Muscle layer of colon (tissue), 2 donors: ENCODE data around the gene ARMC10.
"Not testable (repeated sequence)": the region's sequence is repeated elsewhere in the genome, so short reads cannot be mapped to it uniquely, and the experiment has no call there.

Experiments
- H3K27ac ChIP-seq: one replicate; pipeline ENCODE4 v1.7.0; 2013; ENCODE audit warnings: low read depth, mild to moderate bottlenecking, low read length, moderate library complexity
- H3K27me3 ChIP-seq, 2 donors: one replicate each; pipeline ENCODE4 v1.7.0; 2013; ENCODE audit warnings: low read length in 2 of 2, mild to moderate bottlenecking in 2 of 2; ENCODE audit not compliant: insufficient read depth in 2 of 2, control insufficient read depth in 1 of 2
- H3K36me3 ChIP-seq: one replicate; pipeline ENCODE4 v1.7.0; 2013; ENCODE audit warnings: mild to moderate bottlenecking, low read length; ENCODE audit not compliant: insufficient read depth
- H3K4me1 ChIP-seq: one replicate; pipeline ENCODE4 v1.7.0; 2013; ENCODE audit warnings: mild to moderate bottlenecking, low read length; ENCODE audit not compliant: insufficient read depth
- H3K4me3 ChIP-seq, 2 donors: one replicate each; pipeline ENCODE4 v1.7.0; 2013; ENCODE audit warnings: low read length in 2 of 2, low read depth in 1 of 2, mild to moderate bottlenecking in 1 of 2, moderate library complexity in 1 of 2
- H3K9ac ChIP-seq: one replicate; pipeline ENCODE4 v1.7.0; 2013; ENCODE audit warnings: low read length
- H3K9me3 ChIP-seq: one replicate; pipeline ENCODE4 v1.7.0; 2013; ENCODE audit warnings: mild to moderate bottlenecking, low read length
- donor health status: abdominal sarcoma.
- donor health status: Adenocarcinoma of cecum.

ARMC10 gene

DNA sequence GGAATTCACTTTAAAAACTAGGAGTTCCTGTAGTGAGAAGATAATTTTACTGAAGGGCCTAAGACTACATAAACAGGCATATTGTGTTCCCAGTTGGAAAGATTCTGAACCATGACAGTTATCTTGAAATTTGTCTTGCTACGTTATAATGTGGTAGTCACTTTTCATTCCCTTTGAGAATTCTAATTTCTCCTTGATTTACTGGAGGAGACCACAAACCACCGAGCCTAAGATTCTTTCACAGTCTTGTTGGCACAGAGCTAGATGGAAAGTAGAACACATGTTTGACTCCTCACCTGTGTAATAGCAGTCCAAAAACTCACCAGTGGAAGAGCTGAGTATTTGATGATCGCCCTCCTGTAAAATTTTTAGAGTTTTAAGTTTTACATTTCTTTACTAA, 4.9 kb downstream of the ARMC10 start:
- no peaks in the 10 kb centered on the region for H3K9me3 ChIP-seq
- H3K4me3 ChIP-seq, result no peak overlapping the region
- peaks cover 14% of the 10 kb centered on the region for H3K36me3 ChIP-seq
- H3K27me3 ChIP-seq, result no peaks in the 10 kb centered on the region
- no peak overlapping the region for H3K27ac ChIP-seq
- no peak overlapping the region for H3K9ac ChIP-seq
- peaks cover 7% of the 10 kb centered on the region for H3K4me1 ChIP-seq

DNA sequence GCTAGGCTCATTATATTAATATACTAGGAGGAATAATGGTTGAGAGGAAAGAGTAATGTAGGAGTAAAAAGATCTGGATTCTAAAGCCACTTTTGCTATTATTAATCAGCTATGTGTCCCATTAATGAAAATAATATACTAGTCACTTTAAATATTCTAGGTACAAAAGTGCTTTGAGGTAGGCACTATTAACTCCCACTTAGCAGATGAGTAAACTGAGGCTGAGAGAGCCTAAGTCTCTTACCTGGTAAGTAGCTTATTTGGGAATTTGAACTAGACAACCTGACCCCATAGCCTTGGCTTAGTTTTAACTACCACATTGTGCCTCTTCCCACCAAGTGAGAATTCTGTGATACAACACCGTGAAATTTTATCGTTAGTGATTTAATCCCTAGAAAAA, 6.0 kb downstream of the ARMC10 start:
- H3K4me1 ChIP-seq, result peaks cover 4% of the 10 kb centered on the region
- no peaks in the 10 kb centered on the region for H3K27me3 ChIP-seq
- peaks cover 24% of the 10 kb centered on the region for H3K36me3 ChIP-seq
- no peak overlapping the region for H3K9ac ChIP-seq
- H3K4me3 ChIP-seq, result no peak overlapping the region
- no peaks in the 10 kb centered on the region for H3K9me3 ChIP-seq
- H3K27ac ChIP-seq, result no peak overlapping the region

DNA sequence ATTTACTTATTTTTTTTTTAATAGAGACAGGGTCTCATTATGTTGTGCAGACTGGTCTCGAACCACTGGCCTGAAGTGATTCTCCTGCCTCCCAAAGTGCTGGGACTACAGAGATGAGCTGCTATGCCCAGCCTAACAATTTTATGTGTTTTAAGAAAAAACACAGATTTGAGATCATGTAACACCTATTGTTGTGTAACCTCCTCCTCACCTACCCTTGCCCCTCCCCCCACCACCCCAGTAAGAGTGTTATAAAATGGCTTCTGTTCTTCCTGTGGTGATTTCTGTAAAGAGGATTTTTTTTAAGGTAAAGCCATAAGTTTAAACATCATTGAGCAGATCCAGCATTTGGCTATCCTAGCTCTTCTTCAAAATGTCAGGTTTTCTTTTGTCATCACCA, 7.6 kb downstream of the ARMC10 start:
- H3K9ac ChIP-seq, result no peak overlapping the region
- H3K27ac ChIP-seq, result no peak overlapping the region
- H3K4me3 ChIP-seq, result no peak overlapping the region
- H3K36me3 ChIP-seq, result peaks cover 31% of the 10 kb centered on the region
- no peaks in the 10 kb centered on the region for H3K9me3 ChIP-seq
- no peaks in the 10 kb centered on the region for H3K27me3 ChIP-seq
- H3K4me1 ChIP-seq, result no peaks in the 10 kb centered on the region

DNA sequence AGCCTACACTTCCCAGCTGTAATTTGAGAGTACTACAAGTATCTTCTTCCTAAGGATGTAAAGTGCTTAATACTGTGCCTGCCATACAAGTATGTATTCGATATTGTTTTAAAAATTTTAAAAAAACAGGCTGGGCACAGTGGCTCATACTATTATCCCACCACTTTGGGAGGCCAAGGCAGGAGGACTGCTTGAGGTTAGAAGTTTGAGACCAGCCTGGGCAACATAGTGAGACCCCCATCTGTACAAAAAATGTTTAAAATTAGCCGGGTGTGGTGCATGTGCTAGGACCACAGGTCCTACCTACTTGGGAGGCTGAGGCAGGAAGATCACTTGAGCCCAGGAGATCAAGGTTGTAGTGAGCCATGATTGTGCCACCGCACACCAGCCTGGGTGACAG, 8.3 kb downstream of the ARMC10 start:
- Histone ChIP-seq H3K36me3 (peaks cover 33% of the 10 kb centered on the region), H3K27ac (no peak overlapping the region), H3K4me1 (no peaks in the 10 kb centered on the region), H3K4me3 (no peak overlapping the region), H3K9ac (no peak overlapping the region), H3K9me3 (no peaks in the 10 kb centered on the region), H3K27me3 (no peaks in the 10 kb centered on the region)

DNA sequence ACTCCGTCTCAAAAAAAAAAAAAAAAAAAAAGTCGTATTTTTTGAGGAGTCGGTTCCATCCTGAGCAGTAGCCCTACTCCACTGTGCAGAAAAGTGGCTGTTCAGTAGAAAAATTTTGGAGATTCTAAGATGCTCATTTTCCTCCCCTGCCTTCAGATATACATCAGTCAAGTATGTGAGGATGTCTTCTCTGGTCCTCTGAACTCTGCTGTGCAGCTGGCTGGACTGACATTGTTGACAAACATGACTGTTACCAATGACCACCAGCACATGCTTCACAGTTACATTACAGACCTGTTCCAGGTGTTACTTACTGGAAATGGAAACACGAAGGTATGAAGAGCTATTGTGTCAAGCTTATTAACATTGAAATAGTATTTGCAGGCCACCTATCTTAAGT, 17.4 kb downstream of the ARMC10 start:
- H3K36me3 ChIP-seq, result peaks cover 24% of the 10 kb centered on the region
- not testable (repeated sequence) for H3K27me3 ChIP-seq, H3K27ac ChIP-seq, H3K4me1 ChIP-seq, H3K9ac ChIP-seq, H3K4me3 ChIP-seq, H3K9me3 ChIP-seq

DNA sequence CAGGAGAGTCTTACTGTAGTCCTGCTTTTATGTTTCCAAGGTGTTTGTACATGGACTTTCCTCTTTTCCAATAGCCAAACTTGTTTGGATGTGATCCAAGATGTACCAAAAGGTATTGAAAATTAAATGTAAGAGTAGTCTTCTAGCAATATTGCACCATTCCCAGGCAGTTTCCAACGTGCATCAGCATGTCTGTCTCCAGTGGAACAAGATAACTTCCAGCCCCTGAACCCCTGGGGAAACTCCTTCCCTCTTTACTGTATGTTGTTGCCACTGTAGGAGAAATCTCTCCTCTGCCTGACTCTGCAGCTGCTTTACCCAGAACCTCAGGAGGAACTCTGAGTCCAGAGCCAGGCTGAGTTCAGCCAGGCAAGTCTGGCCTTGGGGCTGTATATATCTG, 18.5 kb downstream of the ARMC10 start:
- Histone ChIP-seq H3K36me3 (peaks cover 25% of the 10 kb centered on the region), H3K9me3 (no peaks in the 10 kb centered on the region), H3K4me3 (no peak overlapping the region), H3K4me1 (no peaks in the 10 kb centered on the region), H3K9ac (no peak overlapping the region), H3K27ac (no peak overlapping the region), H3K27me3 (no peaks in the 10 kb centered on the region)

DNA sequence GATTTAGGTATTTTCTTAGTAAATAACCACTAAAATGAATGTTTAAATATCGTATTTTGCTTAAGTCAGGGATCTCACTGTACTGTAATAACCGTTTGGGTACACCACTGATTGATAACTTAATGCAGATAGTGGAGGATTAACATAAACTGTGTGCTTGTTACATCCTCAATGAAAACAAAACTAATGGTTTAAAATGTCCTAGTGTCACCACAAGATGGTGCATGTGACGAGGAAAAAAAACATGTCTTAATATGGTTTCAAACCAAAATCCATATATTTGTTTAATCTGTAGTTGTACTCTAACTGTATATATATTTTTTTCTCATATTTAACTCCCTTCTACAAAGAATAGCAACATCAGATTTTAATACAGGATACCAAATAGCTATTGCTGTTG, 19.2 kb downstream of the ARMC10 start:
- Histone ChIP-seq H3K27me3 (no peaks in the 10 kb centered on the region), H3K9me3 (no peaks in the 10 kb centered on the region), H3K9ac (no peak overlapping the region), H3K27ac (no peak overlapping the region), H3K36me3 (peaks cover 23% of the 10 kb centered on the region), H3K4me3 (no peak overlapping the region), H3K4me1 (no peaks in the 10 kb centered on the region)

DNA sequence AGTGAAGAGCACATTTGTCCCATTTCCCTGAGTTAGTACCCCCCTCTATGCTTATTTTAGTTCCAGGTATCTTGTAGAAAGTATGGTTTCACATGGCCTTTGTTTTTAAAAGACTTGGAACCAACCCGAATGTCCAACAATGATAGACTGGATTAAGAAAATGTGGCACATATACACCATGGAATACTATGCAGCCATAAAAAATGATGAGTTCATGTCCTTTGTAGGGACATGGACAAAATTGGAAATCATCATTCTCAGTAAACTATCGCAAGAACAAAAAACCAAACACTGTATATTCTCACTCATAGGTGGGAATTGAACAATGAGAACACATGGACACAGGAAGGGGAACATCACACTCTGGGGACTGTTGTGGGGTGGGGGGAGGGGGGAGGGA, 20.6 kb downstream of the ARMC10 start:
- not testable (repeated sequence) for H3K9me3 ChIP-seq, H3K4me3 ChIP-seq, H3K9ac ChIP-seq, H3K4me1 ChIP-seq, H3K27ac ChIP-seq, H3K27me3 ChIP-seq
- H3K36me3 ChIP-seq, result peaks cover 26% of the 10 kb centered on the region

DNA sequence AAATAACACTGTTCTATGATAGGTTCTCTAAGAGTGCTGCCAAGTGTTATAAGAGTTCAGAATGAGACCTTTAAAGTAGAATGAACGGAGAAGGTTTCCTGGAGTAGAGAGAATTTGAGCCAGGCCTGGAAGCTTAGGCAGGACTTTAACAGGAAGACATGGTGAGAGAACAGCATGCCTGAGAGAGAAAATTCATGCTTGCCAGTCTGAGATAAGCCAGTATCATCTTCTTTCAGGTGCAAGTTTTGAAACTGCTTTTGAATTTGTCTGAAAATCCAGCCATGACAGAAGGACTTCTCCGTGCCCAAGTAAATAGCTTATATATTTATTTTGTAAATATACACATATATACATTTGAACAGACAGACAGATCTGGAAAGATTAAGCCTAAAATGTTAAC, 22.1 kb downstream of the ARMC10 start:
- no peak overlapping the region for H3K27ac ChIP-seq
- no peak overlapping the region for H3K9ac ChIP-seq
- H3K36me3 ChIP-seq, result peaks cover 26% of the 10 kb centered on the region
- no peak overlapping the region for H3K4me3 ChIP-seq
- H3K4me1 ChIP-seq, result no peaks in the 10 kb centered on the region
- no peaks in the 10 kb centered on the region for H3K9me3 ChIP-seq
- H3K27me3 ChIP-seq, result no peaks in the 10 kb centered on the region

DNA sequence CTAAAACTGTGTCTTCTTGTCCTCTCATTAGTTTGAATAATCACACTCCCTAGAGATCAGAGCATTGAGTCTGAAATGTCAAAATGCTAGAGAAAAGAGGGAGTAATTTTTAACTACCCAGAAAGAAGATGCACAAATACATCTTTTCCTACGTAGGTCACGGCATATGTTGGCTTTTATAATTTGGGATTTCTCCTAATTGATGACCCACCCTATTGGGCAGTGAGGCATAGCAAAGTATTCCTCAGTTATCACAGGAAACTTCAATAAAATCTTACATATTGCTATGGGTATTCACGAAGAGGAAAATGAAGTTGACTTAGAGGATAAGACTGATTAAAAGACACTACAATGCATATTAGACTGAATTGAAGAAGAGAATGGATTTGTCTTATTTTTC, 25.4 kb downstream of the ARMC10 start:
- no peak overlapping the region for H3K4me3 ChIP-seq
- no peak overlapping the region for H3K27ac ChIP-seq
- no peaks in the 10 kb centered on the region for H3K9me3 ChIP-seq
- no peaks in the 10 kb centered on the region for H3K27me3 ChIP-seq
- H3K4me1 ChIP-seq, result no peaks in the 10 kb centered on the region
- H3K36me3 ChIP-seq, result peaks cover 25% of the 10 kb centered on the region
- H3K9ac ChIP-seq, result no peak overlapping the region

DNA sequence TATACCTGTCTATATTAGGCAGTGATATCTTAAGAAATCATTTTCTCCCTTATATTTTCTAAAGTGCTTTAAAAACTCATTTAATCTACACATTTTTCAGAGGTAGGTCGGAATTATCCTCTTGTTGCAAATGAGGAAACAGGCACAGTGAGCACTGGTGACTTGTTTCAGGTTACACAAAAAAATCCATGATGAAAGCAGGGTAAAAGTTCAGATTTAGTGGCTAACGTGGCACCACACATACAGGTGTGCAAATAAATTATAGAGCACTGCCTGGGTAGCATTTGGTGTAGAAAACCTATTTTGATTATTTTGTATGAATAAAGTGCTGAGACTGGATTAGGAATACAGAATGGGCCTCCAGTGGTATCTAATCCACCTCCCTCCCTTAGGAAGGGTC, 26.6 kb downstream of the ARMC10 start:
- Histone ChIP-seq H3K9me3 (no peaks in the 10 kb centered on the region), H3K9ac (no peak overlapping the region), H3K27ac (no peak overlapping the region), H3K4me1 (no peaks in the 10 kb centered on the region), H3K27me3 (no peaks in the 10 kb centered on the region), H3K4me3 (no peak overlapping the region), H3K36me3 (peaks cover 23% of the 10 kb centered on the region)

DNA sequence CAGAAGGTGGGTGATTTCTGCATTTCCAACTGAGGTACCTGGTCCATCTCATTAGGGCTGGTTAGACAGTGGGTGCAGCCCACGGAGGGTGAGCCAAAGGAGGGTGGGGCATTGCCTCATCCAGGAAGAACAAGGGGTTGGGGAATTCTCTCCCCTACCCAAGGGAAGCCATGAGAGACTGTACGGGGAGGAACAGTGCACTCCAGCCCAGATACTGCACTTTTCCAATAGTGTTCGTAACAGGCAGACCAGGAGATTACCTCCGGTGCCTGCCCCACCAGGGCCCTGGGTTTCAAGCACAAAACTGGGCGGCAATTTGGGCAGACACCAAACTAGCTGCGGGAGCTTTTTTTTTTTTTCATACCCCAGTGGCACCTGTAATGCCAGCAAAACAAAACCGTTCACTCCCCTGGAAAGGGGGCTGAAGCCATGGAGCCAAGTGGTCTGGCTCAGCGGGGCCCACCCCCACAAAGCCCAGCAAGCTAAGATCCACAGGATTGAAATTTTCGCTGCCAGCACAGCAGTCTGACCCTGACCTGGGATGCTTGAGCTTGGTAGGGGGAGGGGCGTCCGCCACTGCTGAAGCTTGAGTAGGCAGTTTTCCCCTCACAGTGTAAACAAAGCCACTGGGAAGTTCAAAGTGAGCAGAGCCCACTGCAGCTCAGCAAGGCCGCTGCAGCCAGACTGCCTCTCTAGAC, 31.2 kb downstream of the ARMC10 start:
- Histone ChIP-seq H3K4me1 (no peaks in the 10 kb centered on the region), H3K27ac (no peak overlapping the region), H3K9me3 (no peaks in the 10 kb centered on the region), H3K4me3 (no peak overlapping the region), H3K36me3 (peaks cover 12% of the 10 kb centered on the region), H3K27me3 (no peaks in the 10 kb centered on the region), H3K9ac (no peak overlapping the region)
